Stimulated activated CD8-positive, alpha-beta memory T cell treated with anti-CD3 and anti-CD28 coated beads, Interleukin-15, amount 100 ng/mL, for 24 hours (primary cell): ENCODE results near the gene FOXO6.

ENCODE experiments used
- DNase-seq: peaks from one replicate; pipeline ENCODE4 v3.0.0-alpha.2; 2020; ENCODE audit warnings: low read depth

FOXO6 gene

DNA sequence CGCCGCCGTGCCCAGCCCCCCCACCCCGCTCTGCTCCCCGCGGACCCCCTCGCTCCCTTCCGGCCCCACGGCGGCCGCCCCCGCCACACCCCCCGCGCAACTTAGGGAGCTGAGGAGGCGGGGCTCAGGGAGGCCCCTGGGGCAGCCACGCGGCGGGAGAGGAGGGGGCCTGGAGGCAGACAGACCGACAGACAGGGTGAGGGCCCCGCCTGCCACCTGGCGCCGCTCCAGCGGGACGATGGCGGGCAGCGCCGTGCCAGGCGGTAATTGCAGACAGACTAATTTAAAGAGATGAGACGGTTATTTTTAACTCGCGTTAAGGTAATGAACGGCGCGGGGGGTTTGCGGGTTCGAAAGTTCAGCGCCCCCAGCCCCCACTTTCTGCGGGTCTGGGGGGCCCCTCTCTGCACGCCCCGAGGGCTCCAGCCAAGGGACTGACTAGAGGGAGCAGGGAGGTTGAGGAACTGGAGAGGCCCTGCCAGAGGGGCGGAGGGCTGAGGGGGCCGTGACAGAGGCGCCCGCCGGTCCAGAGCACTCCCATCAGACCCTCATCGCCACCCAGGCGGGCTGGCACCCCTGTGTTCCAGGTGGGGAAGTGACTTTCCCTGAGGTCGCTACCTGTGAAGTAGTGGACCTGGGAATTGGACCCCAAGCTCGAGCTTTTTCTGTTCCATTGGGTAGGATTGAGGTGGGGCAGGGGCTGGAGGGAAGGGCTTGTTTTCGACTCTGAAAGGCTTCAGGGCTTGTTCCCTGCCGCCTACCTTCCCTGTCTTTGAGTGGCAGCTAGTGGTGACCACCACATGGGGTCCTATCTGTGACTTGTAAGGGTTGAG lies 5.4 kb downstream of the FOXO6 start:
- no peak for DNase-seq

DNA sequence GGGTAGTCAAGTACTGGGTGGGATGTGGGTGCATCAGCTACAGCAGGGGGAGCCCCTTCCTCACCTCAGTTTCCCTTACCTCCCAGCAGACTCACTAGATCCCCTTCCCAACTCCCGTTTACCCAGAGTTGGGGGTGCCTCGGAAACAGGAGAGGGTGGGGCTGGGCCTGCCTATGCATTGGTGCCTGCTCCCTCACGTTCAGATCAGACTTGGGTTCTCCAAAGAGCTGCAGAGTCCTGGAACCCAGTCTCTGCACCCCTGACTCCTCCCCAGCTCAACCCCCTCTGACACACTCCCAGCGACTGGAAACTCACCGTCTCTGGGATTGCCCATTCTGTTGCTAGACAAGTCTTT lies 6.0 kb downstream of the FOXO6 start:
- DNase-seq = no peak

DNA sequence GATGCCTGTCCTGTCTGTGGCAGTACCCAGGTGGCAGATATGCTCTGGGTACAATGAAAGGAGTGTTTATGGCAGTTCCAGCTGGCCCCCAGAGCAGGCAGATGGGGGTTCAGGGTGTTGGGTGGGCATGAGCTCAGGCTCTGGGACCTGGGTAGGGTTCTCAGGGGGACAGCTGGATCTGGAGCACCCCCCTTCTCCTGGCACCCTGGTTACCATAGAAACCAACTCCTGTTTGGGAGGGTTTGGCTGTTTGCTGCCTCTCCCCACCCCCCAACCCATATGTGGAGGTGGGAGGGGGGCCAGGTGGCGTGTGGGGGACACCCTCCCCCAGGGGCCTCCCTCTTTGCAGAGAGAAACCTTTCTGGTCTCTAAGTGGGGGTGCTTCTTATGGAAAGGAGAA lies 7.1 kb downstream of the FOXO6 start:
- DNase-seq = no peak

DNA sequence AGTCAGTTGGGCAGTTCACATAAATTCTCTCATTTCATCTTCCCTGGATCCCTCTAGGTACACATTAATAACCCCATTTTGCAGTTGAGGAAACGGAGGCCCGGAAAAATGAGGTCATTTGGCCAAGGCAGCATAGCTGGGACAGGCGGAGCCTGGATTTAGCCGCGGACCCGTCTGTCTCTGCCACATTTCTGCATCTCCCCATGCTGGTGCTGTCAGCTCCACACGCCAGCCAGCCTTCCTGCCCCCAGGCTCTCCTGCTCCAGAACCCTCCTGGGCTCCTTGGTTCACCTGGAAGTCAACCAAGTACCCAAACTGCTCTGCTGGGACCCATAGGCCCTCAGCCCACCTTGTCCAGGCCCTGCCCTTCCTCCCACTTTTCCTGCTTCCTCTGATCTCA lies 7.6 kb downstream of the FOXO6 start:
- DNase-seq = no peak

DNA sequence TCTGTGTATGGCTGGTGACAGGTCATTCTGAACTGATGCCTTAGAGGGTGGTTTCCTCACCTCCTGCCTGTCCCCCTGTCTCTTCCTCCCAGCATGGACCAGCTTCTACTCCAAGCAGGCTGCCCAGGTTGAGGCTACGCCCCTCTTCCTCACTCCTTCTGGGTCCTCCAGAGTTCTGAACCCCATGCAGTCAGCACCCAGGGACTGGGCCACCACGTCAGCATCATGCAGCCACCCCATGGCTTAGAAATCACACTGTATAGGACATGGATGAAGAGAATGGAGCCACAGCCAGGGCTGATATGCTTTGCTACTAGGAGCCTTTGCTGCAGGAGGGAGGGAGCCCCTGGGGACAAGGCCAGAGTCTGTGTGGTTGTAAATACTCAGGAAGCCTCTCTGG lies 8.3 kb downstream of the FOXO6 start:
- DNase-seq = no peak

DNA sequence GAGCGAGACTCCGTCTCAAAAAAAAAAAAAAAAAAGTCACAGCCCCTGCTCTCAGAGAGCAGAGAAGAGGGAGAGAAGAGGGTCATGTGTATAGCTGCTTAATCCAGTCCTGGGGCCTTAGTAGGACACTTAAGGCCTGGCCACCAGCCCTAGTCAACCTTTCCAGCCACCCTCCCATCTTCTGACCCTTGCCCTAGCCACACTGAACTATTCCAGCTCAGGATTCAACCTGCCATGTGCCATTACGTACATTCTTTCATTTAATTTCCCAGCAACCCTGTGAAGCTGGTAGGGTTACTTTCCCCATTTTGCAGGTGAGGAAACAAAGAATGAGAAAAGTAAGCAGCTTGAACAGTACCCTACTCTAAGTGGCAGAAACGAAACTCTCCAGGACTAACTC lies 9.0 kb downstream of the FOXO6 start:
- no peak for DNase-seq

DNA sequence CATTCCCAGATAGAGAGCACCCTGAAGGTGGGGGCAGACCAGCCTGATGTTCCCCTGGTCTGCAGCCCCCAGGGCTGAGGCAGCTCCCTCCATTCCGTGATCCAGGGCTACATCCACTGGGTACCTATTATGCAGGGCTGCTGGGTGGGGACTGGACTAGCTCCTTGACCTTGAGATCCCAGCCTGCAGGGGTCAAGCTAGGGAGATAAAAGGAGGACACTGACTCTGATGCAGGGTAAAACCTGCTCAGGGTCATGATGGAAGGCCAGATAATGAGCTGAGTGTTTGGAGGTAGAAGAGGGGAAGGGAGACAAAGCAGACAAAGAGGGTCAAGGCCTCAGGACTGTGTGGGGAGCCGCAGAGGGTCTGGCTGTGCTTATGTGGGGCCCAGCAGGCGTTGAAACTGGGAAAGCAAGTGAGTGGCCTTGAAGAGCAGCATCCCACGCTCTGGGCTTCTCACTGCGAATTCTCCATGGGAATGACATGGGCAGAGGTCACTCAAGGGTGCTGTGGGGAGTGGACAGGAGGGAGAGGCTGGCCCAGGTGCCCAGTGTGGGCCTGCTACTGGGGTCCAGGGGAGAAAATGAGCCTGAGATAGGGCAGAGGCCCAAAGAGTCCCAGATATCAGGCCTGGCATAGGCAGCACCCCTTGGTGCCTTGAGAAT lies 9.7 kb downstream of the FOXO6 start:
- DNase-seq = no peak

DNA sequence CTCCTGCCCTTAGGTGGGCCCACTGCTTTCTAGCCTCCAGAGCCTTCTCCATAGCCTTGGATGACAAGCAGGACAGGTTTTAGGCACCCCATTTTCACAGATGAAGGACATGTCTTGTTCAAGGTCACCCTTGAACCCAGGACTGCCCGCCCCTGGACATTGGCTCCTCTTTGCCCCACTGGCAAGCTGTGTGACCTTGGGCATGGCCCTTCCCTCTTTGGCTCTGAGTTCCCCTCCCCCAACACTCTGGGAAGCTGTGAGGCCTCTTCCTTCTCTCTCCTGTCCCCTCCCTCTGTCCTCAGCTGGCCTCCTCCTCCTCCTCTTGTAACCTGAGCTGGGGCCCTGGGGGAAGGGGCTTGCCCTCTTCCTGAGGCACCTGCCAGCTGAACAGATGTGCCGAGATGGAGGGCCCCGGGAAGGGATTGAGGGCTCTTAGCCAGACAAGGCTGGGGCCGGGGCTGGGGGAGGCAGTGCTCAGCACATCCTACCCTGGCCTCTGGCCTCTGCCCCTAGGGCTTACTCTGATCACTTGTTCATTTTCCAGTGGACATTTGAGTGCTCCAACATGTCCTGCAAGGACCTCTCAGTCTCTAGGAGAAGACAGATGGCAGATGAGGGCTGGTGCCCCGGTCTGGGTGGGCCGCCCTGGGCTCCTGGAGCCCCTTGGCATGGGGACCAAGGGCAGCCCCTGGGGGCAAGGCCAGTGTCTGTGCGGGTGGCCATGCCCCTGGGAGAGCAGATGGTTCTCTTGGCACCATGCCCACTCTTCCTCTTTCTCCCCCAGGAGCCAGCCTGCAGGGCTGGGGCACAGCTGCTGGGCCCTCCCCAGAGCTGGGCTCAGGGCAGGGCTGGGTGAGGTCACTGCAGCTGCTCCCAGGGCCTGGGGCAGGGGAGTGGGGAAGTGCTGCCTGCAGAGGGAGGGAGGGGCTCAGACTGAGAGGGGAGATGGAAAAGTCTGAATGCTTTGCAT lies 10.7 kb downstream of the FOXO6 start:
- no peak for DNase-seq

DNA sequence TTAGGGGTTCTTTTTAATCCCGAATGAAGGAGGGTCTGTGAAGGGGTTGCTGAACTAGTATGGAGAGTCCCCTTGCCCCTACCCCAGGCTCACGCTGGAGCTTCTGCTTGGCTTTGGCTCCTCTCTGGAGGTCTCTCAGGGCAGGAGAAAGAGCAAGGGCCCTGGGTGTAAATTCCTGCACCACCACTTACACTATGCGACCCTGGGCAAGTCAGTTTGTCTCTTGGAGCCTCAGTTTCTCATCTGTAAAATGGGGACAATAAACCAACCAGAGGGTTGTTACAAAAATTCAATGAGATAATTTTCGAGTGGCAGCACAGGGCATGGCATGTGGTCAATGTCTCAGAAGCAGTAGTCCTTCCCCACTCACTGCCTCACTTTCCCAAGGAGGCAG lies 11.4 kb downstream of the FOXO6 start:
- no peak for DNase-seq

DNA sequence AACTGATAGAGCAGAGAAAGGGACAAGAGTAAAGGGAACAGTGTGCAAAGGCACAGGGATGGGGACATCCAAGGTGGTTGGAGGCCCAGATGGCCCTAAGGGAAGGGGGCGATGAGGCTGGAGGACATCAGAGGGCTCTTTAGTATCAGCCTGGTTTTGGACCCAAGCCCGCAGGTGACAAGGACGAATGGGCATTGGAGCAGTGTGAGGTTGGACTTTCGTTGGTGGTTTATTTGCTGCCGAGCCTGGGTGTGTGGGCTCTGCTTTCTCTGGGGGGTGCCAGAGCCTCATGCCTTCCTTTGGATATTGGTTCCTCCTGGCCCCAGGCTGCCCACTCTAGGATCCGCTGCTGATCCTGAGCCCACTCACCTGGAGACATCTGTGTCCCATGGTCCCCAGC lies 12.1 kb downstream of the FOXO6 start:
- DNase-seq = no peak

DNA sequence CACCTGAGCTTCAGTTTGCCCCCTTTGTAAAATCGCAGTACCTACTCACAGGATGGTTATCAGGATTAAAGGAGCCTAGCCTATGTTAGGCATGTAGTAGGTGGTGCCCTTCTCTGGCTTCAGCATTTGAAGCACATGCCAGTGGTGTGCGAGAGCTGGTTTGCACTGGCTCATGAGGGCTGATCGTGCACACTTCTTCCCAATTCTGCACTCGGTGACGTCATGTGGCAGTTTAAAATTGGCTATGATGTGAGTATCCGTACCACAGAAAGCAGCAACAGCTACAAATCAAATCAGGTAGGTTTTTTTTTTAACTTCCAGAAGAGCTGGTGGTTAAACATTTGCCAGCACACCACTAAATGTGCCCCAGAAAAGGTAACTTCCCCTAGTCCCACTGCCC lies 13.5 kb downstream of the FOXO6 start:
- DNase-seq = no peak

DNA sequence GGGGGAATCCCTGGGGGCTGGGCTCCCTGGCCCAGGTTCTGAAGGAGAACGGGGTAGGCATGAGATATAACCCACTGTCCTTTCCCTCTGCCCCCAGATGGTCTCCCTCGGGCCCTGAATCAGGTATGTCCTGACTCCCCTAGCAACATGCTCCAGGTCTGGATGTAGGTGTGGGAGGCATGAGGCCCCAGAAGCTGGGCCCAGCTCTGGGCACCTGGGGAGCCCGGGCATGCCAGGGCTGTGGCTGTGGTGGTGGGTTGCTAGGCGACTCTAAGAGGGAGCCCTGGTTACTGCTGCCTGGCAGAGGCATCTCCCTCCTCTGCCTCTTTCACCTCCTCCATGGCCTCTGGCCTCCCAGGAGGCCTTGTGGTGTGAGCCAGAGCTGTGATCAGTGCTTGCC lies 16.2 kb downstream of the FOXO6 start:
- no peak for DNase-seq

DNA sequence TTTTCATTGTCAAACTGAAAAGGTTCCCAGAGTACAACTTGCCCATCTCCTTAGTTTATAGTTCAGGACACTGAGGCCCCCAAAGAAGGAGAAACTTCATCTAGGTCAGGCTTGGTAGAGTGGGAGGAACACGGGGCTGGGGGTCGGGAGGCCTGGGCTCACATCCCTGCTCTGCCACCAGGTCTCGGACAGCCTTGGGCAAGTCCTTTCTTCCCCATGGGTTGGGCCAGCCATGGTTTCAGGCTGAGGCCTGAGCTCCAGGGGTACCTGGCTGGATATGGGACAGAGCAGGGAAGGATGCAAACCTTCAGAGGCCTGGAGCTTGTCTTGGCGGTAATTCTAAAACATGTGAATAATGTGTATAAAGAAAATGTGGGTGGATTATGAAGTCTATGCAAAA lies 17.0 kb downstream of the FOXO6 start:
- no peak for DNase-seq

DNA sequence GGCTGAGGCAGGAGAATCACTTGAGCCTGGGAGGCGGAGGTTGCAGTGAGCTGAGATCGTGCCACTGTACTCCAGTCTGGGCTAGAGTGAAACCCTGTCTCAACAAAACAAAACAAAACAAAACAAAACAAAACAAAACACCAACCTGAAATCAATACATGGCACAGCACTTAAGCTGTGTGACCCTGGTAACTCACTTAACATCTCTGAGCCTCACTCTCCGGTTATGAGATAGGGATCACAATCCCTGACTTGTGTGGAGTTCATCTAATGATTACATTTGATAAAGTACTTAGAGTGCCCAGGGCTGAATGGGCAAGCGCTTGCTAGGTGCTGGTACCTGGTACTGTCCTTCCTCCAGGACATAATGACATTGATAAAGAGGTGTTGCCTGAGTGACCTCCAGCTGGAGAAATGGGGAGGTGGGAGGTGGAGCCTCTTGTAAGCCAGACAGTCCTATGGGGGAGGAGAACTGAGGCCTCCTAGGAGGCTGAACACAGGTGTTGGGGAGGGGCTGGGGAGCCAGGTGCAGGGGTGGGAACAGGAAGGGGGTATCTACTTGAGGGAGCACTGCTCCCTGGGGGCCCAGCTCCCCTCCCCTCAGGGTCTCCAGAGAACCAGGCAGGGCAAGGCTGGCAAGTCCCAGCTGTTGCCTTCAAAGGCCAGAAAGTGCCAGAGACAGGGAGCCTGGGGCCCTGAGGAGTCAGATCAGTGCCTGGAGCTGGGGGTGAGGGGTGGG lies 17.9 kb downstream of the FOXO6 start:
- no peak for DNase-seq

DNA sequence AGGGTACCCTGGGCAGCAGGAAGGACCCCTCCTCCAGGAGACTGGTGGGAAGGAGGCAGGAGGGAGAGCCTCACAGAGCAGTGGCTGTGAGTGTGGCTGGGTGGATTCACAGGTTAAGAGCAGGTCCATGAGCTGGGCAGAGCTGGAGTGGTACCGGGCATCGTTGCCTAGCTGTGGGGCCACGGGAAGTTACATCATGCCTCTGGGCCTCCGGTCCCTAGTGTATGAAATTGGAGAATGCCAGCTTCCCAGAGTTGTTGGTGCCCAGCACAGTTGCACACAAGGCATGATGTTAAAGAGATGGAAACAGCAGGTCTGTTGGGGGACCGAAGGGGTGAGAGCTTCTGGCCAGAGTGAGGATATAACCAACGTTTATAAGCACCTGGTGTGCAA lies 18.5 kb downstream of the FOXO6 start:
- no peak for DNase-seq

DNA sequence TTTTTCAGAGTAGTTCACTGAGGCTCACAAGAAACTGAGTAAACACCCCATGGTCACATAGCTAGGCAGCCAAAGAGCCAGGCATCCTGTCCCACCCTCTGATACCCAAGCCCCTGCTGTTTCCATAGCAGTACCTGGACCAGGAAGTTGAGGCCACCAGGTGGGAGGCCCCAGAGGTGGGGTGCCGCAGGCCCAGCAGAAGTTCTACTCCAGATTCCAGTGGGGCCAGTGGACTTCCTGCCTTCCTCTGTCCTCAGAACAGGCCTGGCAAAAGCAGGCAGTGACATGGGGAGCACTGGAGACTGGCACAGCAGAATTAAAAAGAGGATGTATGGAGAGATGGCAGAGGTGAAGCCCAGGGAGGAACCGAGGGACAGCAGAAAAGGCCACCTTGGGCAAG lies 19.0 kb downstream of the FOXO6 start:
- DNase-seq = no peak

DNA sequence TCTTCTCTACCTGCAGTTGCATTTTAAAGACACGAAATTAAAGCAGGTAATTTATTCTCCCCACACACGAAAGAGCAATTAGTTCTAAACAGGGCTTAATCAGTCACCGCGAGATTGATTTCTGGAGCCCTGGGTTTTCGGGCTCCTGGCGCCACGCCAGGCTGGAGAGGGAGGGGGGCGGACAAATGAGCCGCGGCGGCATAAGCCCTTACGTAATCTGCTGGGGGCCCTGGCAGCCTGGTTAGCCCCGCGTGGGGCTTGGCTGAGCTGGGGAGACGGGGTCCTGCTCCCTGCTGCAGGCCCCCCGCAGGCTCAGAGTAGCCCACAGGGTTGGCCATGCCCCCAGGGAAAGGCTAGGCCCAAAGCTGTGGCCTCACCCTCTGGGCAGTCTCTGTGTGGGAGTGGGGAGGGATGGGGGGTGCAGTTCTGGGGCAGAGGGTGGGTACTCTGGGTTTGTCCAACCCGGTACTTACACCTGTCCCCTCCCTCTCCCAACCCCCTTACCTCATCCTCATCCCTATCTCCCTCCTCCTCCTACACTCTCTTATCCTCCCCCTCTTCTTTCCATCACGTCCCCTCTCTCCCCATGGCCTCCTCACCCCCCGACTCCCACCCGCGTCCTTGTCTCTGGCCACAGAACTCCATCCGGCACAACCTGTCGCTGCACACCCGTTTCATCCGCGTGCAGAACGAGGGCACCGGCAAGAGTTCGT lies 19.9 kb downstream of the FOXO6 start:
- DNase-seq = no peak

DNA sequence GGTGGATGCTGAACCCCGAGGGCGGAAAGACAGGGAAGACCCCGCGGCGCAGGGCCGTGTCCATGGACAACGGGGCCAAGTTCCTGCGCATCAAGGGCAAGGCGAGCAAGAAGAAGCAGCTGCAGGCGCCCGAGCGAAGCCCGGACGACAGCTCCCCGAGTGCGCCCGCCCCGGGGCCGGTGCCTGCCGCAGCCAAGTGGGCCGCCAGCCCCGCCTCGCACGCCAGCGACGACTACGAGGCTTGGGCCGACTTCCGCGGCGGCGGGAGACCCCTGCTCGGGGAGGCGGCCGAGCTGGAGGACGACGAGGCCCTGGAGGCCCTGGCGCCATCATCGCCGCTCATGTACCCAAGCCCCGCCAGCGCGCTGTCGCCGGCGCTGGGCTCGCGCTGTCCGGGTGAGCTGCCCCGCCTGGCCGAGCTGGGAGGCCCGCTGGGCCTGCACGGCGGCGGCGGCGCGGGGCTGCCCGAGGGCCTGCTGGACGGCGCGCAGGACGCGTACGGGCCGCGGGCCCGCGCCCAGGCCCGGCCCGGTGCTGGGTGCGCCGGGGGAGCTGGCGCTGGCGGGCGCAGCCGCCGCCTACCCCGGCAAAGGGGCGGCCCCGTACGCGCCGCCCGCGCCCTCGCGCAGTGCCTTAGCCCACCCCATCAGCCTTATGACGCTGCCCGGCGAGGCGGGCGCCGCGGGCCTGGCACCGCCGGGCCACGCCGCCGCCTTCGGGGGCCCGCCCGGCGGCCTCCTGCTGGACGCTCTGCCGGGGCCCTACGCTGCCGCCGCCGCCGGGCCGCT lies 20.7 kb downstream of the FOXO6 start:
- DNase-seq = no peak

DNA sequence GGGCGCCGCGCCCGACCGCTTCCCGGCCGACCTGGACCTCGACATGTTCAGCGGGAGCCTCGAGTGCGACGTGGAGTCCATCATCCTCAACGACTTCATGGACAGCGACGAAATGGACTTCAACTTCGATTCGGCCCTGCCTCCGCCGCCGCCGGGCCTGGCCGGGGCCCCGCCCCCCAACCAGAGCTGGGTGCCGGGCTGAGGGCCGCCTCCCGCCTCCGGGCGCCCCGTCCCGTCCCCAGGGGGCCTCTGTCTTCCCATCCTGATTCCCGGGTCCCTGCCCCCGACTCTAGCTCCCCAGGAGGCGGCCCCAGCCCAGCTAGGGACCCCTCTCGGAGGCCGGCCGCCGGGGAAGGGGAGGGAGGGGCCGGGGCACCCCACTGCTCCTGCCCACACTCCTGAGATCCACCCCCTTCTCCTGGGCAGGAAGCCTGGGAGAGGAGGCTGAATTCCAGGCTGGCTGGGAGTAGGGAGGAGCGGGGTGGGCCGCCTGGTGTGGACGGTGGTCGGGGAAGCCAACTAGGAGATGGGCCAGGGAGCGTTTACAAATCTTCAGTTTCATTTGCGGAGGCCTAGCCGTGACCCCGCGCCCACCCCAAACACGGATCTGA lies 21.4 kb downstream of the FOXO6 start:
- no peak for DNase-seq
